SK-N-MC (cell line): ENCODE data around the gene CHFR.

Source experiments
- EZH2 ChIP-seq: fragments of 200-600 bp; sonication (generic); IDR thresholded peaks from one replicate; pipeline ENCODE4 v1.6.1; 2017; ENCODE audit warnings: antibody characterized with exemption
- FOXP2 ChIP-seq: optimal IDR thresholded peaks from 2 replicates; pipeline ENCODE3; 2011; ENCODE audit warnings: mild to moderate bottlenecking, moderate library complexity; ENCODE audit not compliant: insufficient read depth; ENCODE audit errors: extremely low read length, control extremely low read depth
- POLR2AphosphoS5 ChIP-seq: IDR thresholded peaks from 2 replicates; pipeline ENCODE4 v1.6.1; 2012; ENCODE audit warnings: mild to moderate bottlenecking, low read depth, low read length, borderline replicate concordance

GRCh38 chr12:132861558-132861957 is 25.8 kb downstream of the CHFR start:
- no peak for TF ChIP-seq POLR2AphosphoS5
- no peak for TF ChIP-seq EZH2
- no peak for TF ChIP-seq FOXP2
